Breast epithelium (tissue), 4 donors: Measurements from ENCODE around the gene SLC30A3. TPM values are rescaled to one million over a fixed set of nuclear protein-coding genes. Genes with fewer than 3 reads are reported as not detected.

ENCODE experiments used
- DNase-seq, 2 donors: peaks; one replicate each; pipeline ENCODE4 v3.0.0-alpha.2; 2019; ENCODE audit warnings: low spot score in 2 of 2
- H3K27ac ChIP-seq, 2 donors: fragments of 200-600 bp; sonication (generic) in 1 of 2; one replicate each; pipeline ENCODE4 v1.5.1; 2016 to 2019; ENCODE audit warnings: mild to moderate bottlenecking in 1 of 2
- H3K27me3 ChIP-seq, 2 donors: fragments of 200-600 bp; sonication (generic) in 1 of 2; one replicate each; pipeline versions ENCODE4 v1.5.1 to v1.6.0; 2017 to 2019; ENCODE audit warnings: control low read depth in 1 of 2, mild to moderate bottlenecking in 1 of 2
- H3K36me3 ChIP-seq: fragments of 200-600 bp; one replicate; pipeline ENCODE4 v1.5.1; 2019
- H3K4me1 ChIP-seq, 2 donors: fragments of 200-600 bp; sonication (generic); one replicate each; pipeline ENCODE4 v1.5.1; 2016 to 2019; ENCODE audit warnings: control low read depth in 1 of 2
- H3K4me3 ChIP-seq, 3 donors: fragments of 200-600 bp; sonication (generic); 1 replicate in 2 of 3; 2 replicates in 1 of 3; pipeline ENCODE4 v1.5.1; 2016 to 2019; ENCODE audit warnings: mild to moderate bottlenecking in 3 of 3, moderate library complexity in 2 of 3
- H3K9me3 ChIP-seq, 2 donors: fragments of 200-600 bp; sonication (generic) in 1 of 2; one replicate each; pipeline ENCODE4 v1.5.1; 2016 to 2019; ENCODE audit warnings: control low read depth in 1 of 2
- POLR2A ChIP-seq: fragments of 450-650 bp; IDR thresholded peaks from one replicate; pipeline ENCODE4 v1.6.1; 2016; ENCODE audit warnings: antibody characterized with exemption, mild to moderate bottlenecking, moderate library complexity
- POLR2AphosphoS5 ChIP-seq, 3 donors: sonication (generic); formaldehyde crosslinking; IDR thresholded peaks; one replicate each; pipeline ENCODE4 v1.6.1; 2017; ENCODE audit warnings: antibody characterized with exemption in 3 of 3
- intact Hi-C: fragments of 100-400 bp; cut with DNase I; formaldehyde crosslinking; loops from one replicate; pipeline ENCODE4 v1.15.1; 2023; ENCODE audit warnings: low total_unique reads
- total RNA-seq, 3 donors: library from RNA; depleted of rRNA; stranded (reverse); fragments of >200 nt; gene quantifications; one replicate each; pipeline ENCODE4 v1.1.0, GENCODE V29; 2016
- TF ChIP-seq, protein P1 (sequence below), 3 donors: fragments of 450-650 bp; IDR thresholded peaks; one replicate each; pipeline ENCODE4 v1.5.1; 2016 to 2017; ENCODE audit warnings: antibody characterized with exemption in 3 of 3, mild to moderate bottlenecking in 3 of 3, moderate library complexity in 3 of 3

SLC30A3 gene
- total RNA-seq, 3 donors from 2014 or later: 0.33 TPM; not detected in 2

DNA sequence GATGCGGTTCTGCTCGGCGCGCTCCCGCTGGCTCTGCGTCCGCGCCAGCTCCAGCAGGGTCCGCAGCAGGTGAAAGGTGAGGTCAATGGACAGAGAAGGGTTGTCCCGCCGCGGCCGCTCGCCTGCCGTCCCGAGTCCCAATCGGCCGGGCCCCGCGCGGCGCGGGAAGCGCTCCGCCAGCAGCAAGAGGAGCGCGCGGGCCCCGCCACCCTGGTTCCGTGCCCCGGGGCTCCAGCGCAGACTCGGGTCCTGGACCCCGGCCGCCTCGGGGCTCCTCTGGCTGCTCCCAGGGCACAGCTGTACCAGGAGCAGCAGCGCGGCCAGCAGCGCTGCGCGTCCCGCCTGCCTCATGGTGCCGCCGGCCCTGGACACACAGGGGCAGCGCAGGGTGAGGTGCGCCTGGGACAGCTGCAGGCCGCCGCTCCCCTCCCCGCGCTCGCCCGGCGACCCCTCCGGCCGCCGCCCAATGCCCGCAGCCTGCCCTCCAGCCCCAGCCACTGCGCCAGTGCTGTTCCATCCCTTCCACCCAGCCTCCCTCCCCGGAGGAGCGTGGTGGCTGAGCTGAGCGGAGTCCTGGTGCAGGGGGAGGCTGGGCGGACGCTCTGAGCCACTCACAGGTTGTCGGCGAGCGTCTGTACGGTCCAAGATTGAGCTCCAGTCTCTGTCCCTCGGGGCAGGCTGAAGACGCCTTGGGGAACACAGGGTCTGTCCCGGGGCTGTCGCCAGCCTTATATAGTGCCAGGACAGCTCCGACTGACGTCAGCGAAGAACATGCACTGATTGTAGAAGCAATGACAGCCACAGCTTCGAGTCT is 44.9 kb upstream of the SLC30A3 start:
- intact Hi-C loops: loop anchor here (10.0 kb wide), 1 partner anchor 213 kb away; no protein-coding TSS in a partner anchor
- TF ChIP-seq, protein P1, sequence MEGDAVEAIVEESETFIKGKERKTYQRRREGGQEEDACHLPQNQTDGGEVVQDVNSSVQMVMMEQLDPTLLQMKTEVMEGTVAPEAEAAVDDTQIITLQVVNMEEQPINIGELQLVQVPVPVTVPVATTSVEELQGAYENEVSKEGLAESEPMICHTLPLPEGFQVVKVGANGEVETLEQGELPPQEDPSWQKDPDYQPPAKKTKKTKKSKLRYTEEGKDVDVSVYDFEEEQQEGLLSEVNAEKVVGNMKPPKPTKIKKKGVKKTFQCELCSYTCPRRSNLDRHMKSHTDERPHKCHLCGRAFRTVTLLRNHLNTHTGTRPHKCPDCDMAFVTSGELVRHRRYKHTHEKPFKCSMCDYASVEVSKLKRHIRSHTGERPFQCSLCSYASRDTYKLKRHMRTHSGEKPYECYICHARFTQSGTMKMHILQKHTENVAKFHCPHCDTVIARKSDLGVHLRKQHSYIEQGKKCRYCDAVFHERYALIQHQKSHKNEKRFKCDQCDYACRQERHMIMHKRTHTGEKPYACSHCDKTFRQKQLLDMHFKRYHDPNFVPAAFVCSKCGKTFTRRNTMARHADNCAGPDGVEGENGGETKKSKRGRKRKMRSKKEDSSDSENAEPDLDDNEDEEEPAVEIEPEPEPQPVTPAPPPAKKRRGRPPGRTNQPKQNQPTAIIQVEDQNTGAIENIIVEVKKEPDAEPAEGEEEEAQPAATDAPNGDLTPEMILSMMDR (IDR thresholded peaks at IDR 0.05): no peak
- no peak for TF ChIP-seq POLR2AphosphoS5 (IDR thresholded peaks at IDR 0.05)
- peaks cover 17 to 34% of the 10 kb centered on the region in 2 donors for H3K27me3 ChIP-seq
- peak overlapping the region in 1 of 3 donors; percentile 54 for H3K4me3 ChIP-seq
- H3K9me3 ChIP-seq: no peaks in the 10 kb centered on the region
- H3K36me3 ChIP-seq: no peaks in the 10 kb centered on the region
- no peak overlapping the region for H3K27ac ChIP-seq
- no peak for DNase-seq
- H3K4me1 ChIP-seq: no peaks in the 10 kb centered on the region

DNA sequence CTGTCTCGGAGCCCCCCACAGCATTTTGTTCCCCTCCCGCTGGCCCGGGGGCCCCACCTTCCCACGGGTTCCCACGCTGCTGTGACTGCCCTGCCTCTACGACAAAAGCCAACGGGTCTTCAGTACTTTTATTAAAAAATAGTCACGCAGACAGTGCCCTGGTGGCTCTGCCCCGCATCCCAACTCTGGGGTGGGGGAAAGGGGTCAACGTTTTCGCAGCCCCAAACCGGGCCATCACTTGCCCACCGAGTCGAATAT is 44.4 kb upstream of the SLC30A3 start:
- Histone ChIP-seq H3K9me3 (no peaks in the 10 kb centered on the region), H3K27ac (no peak overlapping the region), H3K36me3 (no peaks in the 10 kb centered on the region), H3K4me1 (no peaks in the 10 kb centered on the region), H3K4me3 (peak overlapping the region in 1 of 3 donors; percentile 54), H3K27me3 (peaks cover 17 to 34% of the 10 kb centered on the region in 2 donors)
- TF ChIP-seq POLR2AphosphoS5 (IDR thresholded peaks at IDR 0.05) (no peak), POLR2A (no peak)
- TF ChIP-seq, protein P1 (IDR thresholded peaks at IDR 0.05): no peak
- no peak for DNase-seq
- intact Hi-C loops: loop anchor here (10.0 kb wide), 1 partner anchor 212 kb away; no protein-coding TSS in a partner anchor

DNA sequence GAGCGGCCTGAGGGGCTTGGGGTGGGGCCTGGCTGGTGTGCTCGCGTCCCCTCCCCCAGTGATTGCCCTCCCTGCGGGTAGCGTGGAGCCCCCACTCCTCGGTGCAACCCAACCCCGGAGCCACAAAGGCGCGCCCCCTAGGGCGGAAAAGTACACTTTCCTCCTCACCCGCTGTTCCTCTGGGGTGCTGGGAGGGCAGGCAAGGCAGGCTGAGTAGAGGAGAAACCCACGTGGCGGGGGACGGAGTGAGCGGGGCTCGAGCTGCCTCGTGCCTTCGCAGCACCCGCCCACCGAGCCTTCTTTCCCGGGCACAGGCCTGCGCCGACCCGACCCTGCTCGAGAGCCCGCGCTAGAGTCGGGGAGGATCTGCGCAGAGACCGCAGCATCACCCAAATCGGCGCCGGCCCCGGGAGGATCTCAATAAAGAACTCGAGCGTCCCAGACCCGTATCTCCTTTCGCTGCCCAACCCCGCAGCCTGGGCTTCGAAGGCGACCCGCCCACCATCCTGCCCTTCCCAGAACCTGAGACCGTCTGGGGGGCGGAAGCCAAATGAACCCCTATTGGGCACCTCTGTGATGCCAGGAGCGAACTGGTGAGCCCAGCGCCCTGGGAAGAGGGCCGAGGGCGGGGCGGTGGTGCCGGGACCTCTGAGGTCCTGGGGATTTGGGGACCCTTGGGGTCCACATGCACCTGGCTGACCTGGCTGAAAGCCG is 43.9 kb upstream of the SLC30A3 start:
- intact Hi-C loops: loop anchor here (10.0 kb wide), 1 partner anchor 212 kb away; no protein-coding TSS in a partner anchor
- Histone ChIP-seq H3K36me3 (no peaks in the 10 kb centered on the region), H3K27ac (no peak overlapping the region), H3K4me1 (no peaks in the 10 kb centered on the region), H3K27me3 (peaks cover 17 to 34% of the 10 kb centered on the region in 2 donors), H3K9me3 (no peaks in the 10 kb centered on the region), H3K4me3 (peak overlapping the region in 1 of 3 donors; percentile 54)
- DNase-seq: no peak
- TF ChIP-seq POLR2A (no peak), POLR2AphosphoS5 (IDR thresholded peaks at IDR 0.05) (no peak)
- TF ChIP-seq, protein P1 (IDR thresholded peaks at IDR 0.05): no peak

DNA sequence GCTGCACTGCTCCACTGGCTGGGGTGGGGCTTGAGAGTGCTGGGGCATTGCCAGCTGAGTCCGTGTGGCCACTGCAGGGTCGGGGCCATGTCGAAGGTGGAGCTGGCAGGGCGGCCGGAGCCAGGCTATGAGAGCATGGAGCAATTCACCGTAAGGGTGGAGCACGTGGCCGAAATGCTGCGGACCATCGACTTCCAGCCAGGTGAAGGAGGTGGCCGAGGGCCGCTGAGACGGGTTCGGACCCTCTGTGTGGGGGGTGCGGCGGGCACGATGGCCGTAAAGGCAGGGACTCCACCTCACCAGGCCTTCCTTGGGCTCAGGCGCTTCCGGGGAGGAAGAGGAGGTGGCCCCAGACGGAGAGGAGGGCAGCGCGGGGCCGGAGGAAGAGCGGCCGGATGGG is 43.3 kb upstream of the SLC30A3 start:
- intact Hi-C loops: loop anchor here (10.0 kb wide), 1 partner anchor 211 kb away; no protein-coding TSS in a partner anchor
- H3K4me3 ChIP-seq: peak overlapping the region in 1 of 3 donors; percentile 54
- no peaks in the 10 kb centered on the region for H3K4me1 ChIP-seq
- H3K36me3 ChIP-seq: no peaks in the 10 kb centered on the region
- H3K27me3 ChIP-seq: peaks cover 17 to 34% of the 10 kb centered on the region in 2 donors
- no peak overlapping the region for H3K27ac ChIP-seq
- DNase-seq: no peak
- no peaks in the 10 kb centered on the region for H3K9me3 ChIP-seq
- TF ChIP-seq POLR2AphosphoS5 (IDR thresholded peaks at IDR 0.05): no peak

DNA sequence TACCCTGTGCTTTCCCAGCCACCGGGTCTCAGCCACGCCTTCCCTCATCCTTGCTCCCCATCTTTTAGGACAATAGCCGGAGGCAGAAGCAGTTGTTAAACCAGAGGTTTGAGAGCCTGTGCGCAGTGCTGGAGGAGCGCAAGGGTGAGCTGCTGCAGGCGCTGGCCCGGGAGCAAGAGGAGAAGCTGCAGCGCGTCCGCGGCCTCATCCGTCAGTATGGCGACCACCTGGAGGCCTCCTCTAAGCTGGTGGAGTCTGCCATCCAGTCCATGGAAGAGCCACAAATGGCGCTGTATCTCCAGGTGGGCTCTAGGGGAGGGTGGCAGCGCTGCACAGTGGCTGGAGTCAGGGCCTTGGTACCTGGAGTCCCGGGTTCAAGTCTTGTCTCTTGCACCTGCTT is 42.7 kb upstream of the SLC30A3 start:
- TF ChIP-seq POLR2A: no peak
- no peak for DNase-seq
- Histone ChIP-seq H3K9me3 (no peaks in the 10 kb centered on the region), H3K36me3 (no peaks in the 10 kb centered on the region), H3K4me1 (no peaks in the 10 kb centered on the region), H3K4me3 (no peak overlapping the region), H3K27ac (no peak overlapping the region), H3K27me3 (peaks cover 17 to 34% of the 10 kb centered on the region in 2 donors)
- intact Hi-C loops: loop anchor here (10.0 kb wide), 1 partner anchor 211 kb away; no protein-coding TSS in a partner anchor
